GM12873 (cell line): ENCODE data around the gene RYR2.

ENCODE experiments used
- CTCF ChIP-seq: IDR thresholded peaks from 2 replicates; pipeline ENCODE4 v1.5.1; 2012; ENCODE audit warnings: low read depth, mild to moderate bottlenecking, moderate library complexity, low read length, control low read depth; ENCODE audit not compliant: insufficient read depth; ENCODE audit errors: missing control alignments

Gene RYR2

GRCh38 chr1:237124856-237125462 lies 83.0 kb downstream of the RYR2 start:
- peak; percentile 61 for TF ChIP-seq CTCF

- no peak for TF ChIP-seq CTCF
Observed at GRCh38 chr1:237126180-237126579, 84.2 kb downstream of the RYR2 start.

- TF ChIP-seq CTCF, result no peak
Observed at GRCh38 chr1:237133921-237134320, 91.9 kb downstream of the RYR2 start.

- TF ChIP-seq CTCF, result no peak
Observed at GRCh38 chr1:237134929-237135328, 92.9 kb downstream of the RYR2 start.

- TF ChIP-seq CTCF, result no peak
Observed at GRCh38 chr1:237138551-237138950, 96.6 kb downstream of the RYR2 start.

GRCh38 chr1:237139732-237140131 lies 97.7 kb downstream of the RYR2 start:
- TF ChIP-seq CTCF, result no peak

- TF ChIP-seq CTCF, result no peak
Observed at GRCh38 chr1:237140986-237141385, 99.0 kb downstream of the RYR2 start.
